ENCODE results near the gene TNS3.

Gene TNS3

GRCh38 chr7:47456210-47456955, 125.5 kb downstream of the TNS3 start:
- H3K9me3 ChIP-seq (ENCODE audit: control extremely low read depth in 1 of 5, control insufficient read depth in 4 of 5, insufficient read depth in 2 of 5, low read depth in 1 of 5, low read length in 4 of 5) = no peaks in the 10 kb centered on the region
- no peak for DNase-seq
- H3K36me3 ChIP-seq (ENCODE audit: control insufficient read depth in 4 of 4, insufficient read depth in 4 of 4, low read length in 3 of 4) = peaks cover 0 to 16% (median 3%) of the 10 kb centered on the region in 4 experiments
- peaks cover 0 to 43% (median 29%) of the 10 kb centered on the region in 4 experiments for H3K4me1 ChIP-seq (ENCODE audit: control extremely low read depth in 1 of 4, control insufficient read depth in 4 of 4, insufficient read depth in 4 of 4, low read length in 3 of 4)
- H3K4me3 ChIP-seq (ENCODE audit: control insufficient read depth in 1 of 7, extremely low read depth in 1 of 7, insufficient read depth in 4 of 7, low read depth in 2 of 7, low read length in 6 of 7) = no peak overlapping the region
- H3K27ac ChIP-seq (ENCODE audit: insufficient read depth in 1 of 2, low read depth in 1 of 2, low read length in 2 of 2, poor library complexity in 1 of 2, severe bottlenecking in 2 of 2) = no peak overlapping the region
- 100% methylated on average over 5 of the region's 14 CpGs for WGBS (ENCODE audit: insufficient coverage)
- H3K27me3 ChIP-seq (replicated peaks in 2 of 5; ENCODE audit: control insufficient read depth in 4 of 5, insufficient read depth in 5 of 5, low read length in 4 of 5) = no peaks in the 10 kb centered on the region
- ChIA-PET CTCF (interaction anchor here (1.1 to 2.8 kb wide), 4 partner anchors 11 to 66 kb away, joined by 3 to 12 read pairs (median 6); no protein-coding TSS in a partner anchor), POLR2A (no interaction called here)

DNA sequence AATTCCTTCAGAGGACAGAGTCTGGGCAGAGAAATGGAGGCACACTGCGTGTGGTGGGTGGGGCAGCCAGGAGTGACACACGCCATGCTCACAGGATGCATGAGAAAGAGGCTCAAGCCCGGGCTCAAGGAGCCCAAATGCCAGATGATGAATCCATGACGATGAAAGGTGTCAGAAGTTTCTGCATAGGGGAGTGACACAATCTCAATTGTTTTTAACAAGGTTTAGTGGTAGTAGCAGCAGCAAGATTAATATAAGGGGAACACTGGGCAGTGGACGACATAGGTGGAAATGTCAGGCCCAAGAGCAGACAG, 126.1 kb downstream of the TNS3 start:
- WGBS (ENCODE audit: insufficient coverage) = 92% methylated on average over 5 of the region's 5 CpGs
- Histone ChIP-seq H3K27ac (ENCODE audit: insufficient read depth in 1 of 2, low read depth in 1 of 2, low read length in 2 of 2, poor library complexity in 1 of 2, severe bottlenecking in 2 of 2) (no peak overlapping the region), H3K27me3 (replicated peaks in 2 of 5; ENCODE audit: control insufficient read depth in 4 of 5, insufficient read depth in 5 of 5, low read length in 4 of 5) (no peaks in the 10 kb centered on the region), H3K9me3 (ENCODE audit: control extremely low read depth in 1 of 5, control insufficient read depth in 4 of 5, insufficient read depth in 2 of 5, low read depth in 1 of 5, low read length in 4 of 5) (no peaks in the 10 kb centered on the region), H3K4me3 (ENCODE audit: control insufficient read depth in 1 of 7, extremely low read depth in 1 of 7, insufficient read depth in 4 of 7, low read depth in 2 of 7, low read length in 6 of 7) (no peak overlapping the region), H3K4me1 (ENCODE audit: control extremely low read depth in 1 of 4, control insufficient read depth in 4 of 4, insufficient read depth in 4 of 4, low read length in 3 of 4) (peaks cover 0 to 43% (median 29%) of the 10 kb centered on the region in 4 experiments), H3K36me3 (ENCODE audit: control insufficient read depth in 4 of 4, insufficient read depth in 4 of 4, low read length in 3 of 4) (peaks cover 0 to 13% (median 3%) of the 10 kb centered on the region in 4 experiments)
- POLR2A ChIA-PET = no interaction called here
- CTCF ChIA-PET = interaction anchor here (1.6 to 2.8 kb wide), 2 partner anchors 10 to 13 kb away, joined by 3 to 12 read pairs; no protein-coding TSS in a partner anchor
- DNase-seq = no peak

GRCh38 chr7:47454974-47455871, 126.7 kb downstream of the TNS3 start:
- WGBS (ENCODE audit: insufficient coverage) = 95% methylated on average over 6 of the region's 7 CpGs
- H3K27ac ChIP-seq (ENCODE audit: insufficient read depth in 1 of 2, low read depth in 1 of 2, low read length in 2 of 2, poor library complexity in 1 of 2, severe bottlenecking in 2 of 2) = no peak overlapping the region
- DNase-seq = no peak
- H3K36me3 ChIP-seq (ENCODE audit: control insufficient read depth in 4 of 4, insufficient read depth in 4 of 4, low read length in 3 of 4) = peaks cover 0 to 13% (median 2%) of the 10 kb centered on the region in 4 experiments
- no peaks in the 10 kb centered on the region for H3K9me3 ChIP-seq (ENCODE audit: control extremely low read depth in 1 of 5, control insufficient read depth in 4 of 5, insufficient read depth in 2 of 5, low read depth in 1 of 5, low read length in 4 of 5)
- ChIA-PET CTCF (interaction anchor here (0.7 to 2.8 kb wide), 5 partner anchors 10 to 53 kb away, joined by 3 to 12 read pairs (median 3); no protein-coding TSS in a partner anchor), POLR2A (no interaction called here)
- H3K4me1 ChIP-seq (ENCODE audit: control extremely low read depth in 1 of 4, control insufficient read depth in 4 of 4, insufficient read depth in 4 of 4, low read length in 3 of 4) = peaks cover 0 to 43% (median 30%) of the 10 kb centered on the region in 4 experiments
- no peak overlapping the region for H3K4me3 ChIP-seq (ENCODE audit: control insufficient read depth in 1 of 7, extremely low read depth in 1 of 7, insufficient read depth in 4 of 7, low read depth in 2 of 7, low read length in 6 of 7)
- H3K27me3 ChIP-seq (replicated peaks in 2 of 5; ENCODE audit: control insufficient read depth in 4 of 5, insufficient read depth in 5 of 5, low read length in 4 of 5) = no peaks in the 10 kb centered on the region

DNA sequence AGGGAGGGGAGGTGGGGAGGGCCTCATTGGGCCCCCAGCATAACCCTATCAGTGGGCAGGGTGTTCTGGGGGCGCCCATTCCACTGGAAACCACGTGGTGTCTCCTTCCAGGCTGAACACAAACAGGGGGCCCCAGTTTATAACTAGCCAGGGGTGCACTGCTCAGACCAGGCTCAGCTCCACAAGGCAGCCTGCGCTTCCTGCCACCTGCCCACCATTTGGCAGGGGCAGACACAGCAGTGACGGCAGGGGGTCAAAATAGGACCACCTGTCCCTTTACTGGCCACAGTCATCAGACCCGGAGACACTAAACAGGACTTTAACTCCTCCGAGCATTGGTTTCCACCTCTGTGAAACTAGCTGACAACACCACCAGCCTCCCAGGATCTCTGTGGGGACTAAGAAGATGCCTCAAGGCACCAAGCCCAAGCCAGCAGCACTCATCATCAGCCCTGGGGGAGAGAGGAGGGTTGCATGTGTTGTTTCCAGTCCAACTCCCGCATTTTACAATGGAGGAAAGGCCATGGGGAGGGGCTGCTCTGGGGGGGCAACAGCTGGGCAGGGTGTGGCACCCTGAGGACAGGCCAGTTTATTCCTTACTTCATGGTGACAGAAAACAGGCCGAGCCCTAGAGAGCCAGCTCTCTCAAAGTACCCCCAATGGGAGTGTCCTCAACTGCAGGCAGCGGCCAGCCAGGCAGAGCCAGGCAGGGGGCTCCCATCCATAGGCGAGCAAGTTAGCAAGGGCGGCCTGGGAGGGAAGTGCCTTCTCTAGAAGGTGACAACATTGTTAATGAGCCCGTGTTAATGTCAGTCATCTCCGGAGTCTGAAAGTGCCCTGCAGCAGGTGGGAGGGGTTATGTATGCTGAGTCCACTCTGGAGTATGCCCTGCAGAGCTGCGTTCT, 127.6 kb downstream of the TNS3 start:
- Histone ChIP-seq H3K36me3 (ENCODE audit: control insufficient read depth in 4 of 4, insufficient read depth in 4 of 4, low read length in 3 of 4) (peaks cover 0 to 9% (median 2%) of the 10 kb centered on the region in 4 experiments), H3K27ac (ENCODE audit: insufficient read depth in 1 of 2, low read depth in 1 of 2, low read length in 2 of 2, poor library complexity in 1 of 2, severe bottlenecking in 2 of 2) (peak overlapping the region in 1 of 2 experiments; percentile 62), H3K4me3 (ENCODE audit: control insufficient read depth in 1 of 7, extremely low read depth in 1 of 7, insufficient read depth in 4 of 7, low read depth in 2 of 7, low read length in 6 of 7) (peak overlapping the region in 3 of 7 experiments; percentile 28 to 54 (median 31)), H3K9me3 (ENCODE audit: control extremely low read depth in 1 of 5, control insufficient read depth in 4 of 5, insufficient read depth in 2 of 5, low read depth in 1 of 5, low read length in 4 of 5) (no peaks in the 10 kb centered on the region), H3K4me1 (ENCODE audit: control extremely low read depth in 1 of 4, control insufficient read depth in 4 of 4, insufficient read depth in 4 of 4, low read length in 3 of 4) (peaks cover 0 to 43% (median 30%) of the 10 kb centered on the region in 4 experiments), H3K27me3 (replicated peaks in 2 of 5; ENCODE audit: control insufficient read depth in 4 of 5, insufficient read depth in 5 of 5, low read length in 4 of 5) (no peaks in the 10 kb centered on the region)
- CTCF ChIA-PET = interaction anchor here (0.7 to 2.5 kb wide), 9 partner anchors 9 to 81 kb away, joined by 3 to 7 read pairs (median 3); no protein-coding TSS in a partner anchor
- WGBS (ENCODE audit: insufficient coverage) = 82% methylated on average over 11 of the region's 14 CpGs
- POLR2A ChIA-PET = no interaction called here
- DNase-seq = no peak

- POLR2A ChIA-PET = no interaction called here
- WGBS (ENCODE audit: insufficient coverage) = 37% methylated on average over 20 of the region's 23 CpGs
Observed at GRCh38 chr7:47453093-47454061, 128.5 kb downstream of the TNS3 start.

More at GRCh38 chr7:47453093-47454061, 128.5 kb downstream of the TNS3 start:
- Histone ChIP-seq H3K9me3 (ENCODE audit: control extremely low read depth in 1 of 5, control insufficient read depth in 4 of 5, insufficient read depth in 2 of 5, low read depth in 1 of 5, low read length in 4 of 5) (no peaks in the 10 kb centered on the region), H3K4me1 (ENCODE audit: control extremely low read depth in 1 of 4, control insufficient read depth in 4 of 4, insufficient read depth in 4 of 4, low read length in 3 of 4) (peaks cover 0 to 40% (median 29%) of the 10 kb centered on the region in 4 experiments), H3K27me3 (replicated peaks in 2 of 5; ENCODE audit: control insufficient read depth in 4 of 5, insufficient read depth in 5 of 5, low read length in 4 of 5) (no peaks in the 10 kb centered on the region), H3K4me3 (ENCODE audit: control insufficient read depth in 1 of 7, extremely low read depth in 1 of 7, insufficient read depth in 4 of 7, low read depth in 2 of 7, low read length in 6 of 7) (peak overlapping the region in 3 of 7 experiments; percentile 28 to 54 (median 31)), H3K36me3 (ENCODE audit: control insufficient read depth in 4 of 4, insufficient read depth in 4 of 4, low read length in 3 of 4) (peaks cover 0 to 15% (median 4%) of the 10 kb centered on the region in 4 experiments), H3K27ac (ENCODE audit: insufficient read depth in 1 of 2, low read depth in 1 of 2, low read length in 2 of 2, poor library complexity in 1 of 2, severe bottlenecking in 2 of 2) (peak overlapping the region in 1 of 2 experiments; percentile 62)
- DNase-seq = peak; percentile 26 to 77 (median 67)
- CTCF ChIA-PET = interaction anchor here (0.9 to 2.5 kb wide), 7 partner anchors 10 to 82 kb away, joined by 3 to 7 read pairs (median 4); no protein-coding TSS in a partner anchor
